ENCODE results near the gene KCTD12.
"Not testable (repeated sequence)": the region's sequence is repeated elsewhere in the genome, so short reads cannot be mapped to it uniquely, and the experiment has no call there.

Gene KCTD12

DNA sequence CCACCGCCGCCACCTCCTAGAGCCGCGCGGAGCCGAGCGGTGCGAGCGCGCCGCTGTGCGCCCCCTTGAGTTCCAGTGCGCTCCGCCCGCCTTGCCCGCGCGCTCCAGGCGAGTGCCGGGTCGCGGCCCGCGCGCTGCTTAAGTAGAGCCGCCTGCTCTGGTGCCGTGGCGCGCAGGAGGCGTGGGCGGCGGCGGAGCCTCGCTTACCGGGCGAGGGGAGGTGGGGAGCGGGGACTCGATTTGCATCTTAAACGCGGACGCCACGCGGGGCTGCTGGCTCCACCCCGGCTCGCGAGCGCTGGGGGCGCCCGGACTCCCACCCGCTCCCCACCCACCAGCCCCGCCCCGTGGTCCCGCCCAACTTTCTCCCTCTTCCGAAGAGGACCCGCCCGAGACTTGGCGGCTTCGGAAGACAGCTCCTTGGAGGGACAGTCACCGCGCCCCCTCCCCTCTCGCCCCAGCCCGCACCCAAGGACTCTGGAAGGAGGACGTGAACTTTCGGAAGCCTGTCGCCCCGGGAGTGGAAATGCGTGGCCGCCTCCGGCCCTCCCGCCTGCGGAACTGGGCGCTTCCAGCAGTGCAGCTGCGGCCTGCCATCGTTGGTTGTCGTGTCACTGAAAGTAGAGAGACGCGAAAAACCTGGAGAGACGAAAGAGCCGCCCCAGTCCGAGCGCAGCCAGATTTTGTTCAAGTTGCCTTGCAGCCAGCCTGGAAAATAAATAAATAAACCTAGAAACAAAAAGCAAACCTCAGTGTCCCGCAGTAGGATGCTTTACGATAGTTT, at the start of gene KCTD12:
Gene KCTD12 (minus strand): TSS at position 114 of the 784 bp plus-strand sequence. CDS start 257 bp downstream, outside the sequence.
- Histone ChIP-seq H3K9ac (ENCODE audit: low read depth, low read length) (no peak within 1 kb of the TSS), H3K27me3 (ENCODE audit: control insufficient read depth, insufficient read depth, low read length) (peaks cover 70% of the 10 kb centered on the region), H3K27ac (ENCODE audit: low read depth, low read length) (no peak within 1 kb of the TSS), H3K4me1 (ENCODE audit: control insufficient read depth, insufficient read depth, low read length) (peaks cover 7% of the 10 kb centered on the region; the same call in 1 of the 2 replicates), H3K36me3 (ENCODE audit: control insufficient read depth, insufficient read depth, low read length) (no peaks in the 10 kb centered on the region), H3K9me3 (ENCODE audit: control insufficient read depth, insufficient read depth, low read length) (no peaks in the 10 kb centered on the region), H3K4me3 (ENCODE audit: low read depth, low read length) (peak within 1 kb of the TSS; percentile 65)

- H3K9me3 ChIP-seq (ENCODE audit: control insufficient read depth, insufficient read depth, low read length) = no peaks in the 10 kb centered on the region
- H3K27me3 ChIP-seq (ENCODE audit: control insufficient read depth, insufficient read depth, low read length) = no peaks in the 10 kb centered on the region
- no peaks in the 10 kb centered on the region for H3K36me3 ChIP-seq (ENCODE audit: control insufficient read depth, insufficient read depth, low read length)
- H3K27ac ChIP-seq (ENCODE audit: low read depth, low read length) = no peak overlapping the region
- no peaks in the 10 kb centered on the region for H3K4me1 ChIP-seq (ENCODE audit: control insufficient read depth, insufficient read depth, low read length)
- H3K4me3 ChIP-seq (ENCODE audit: low read depth, low read length) = no peak overlapping the region
- no peak overlapping the region for H3K9ac ChIP-seq (ENCODE audit: low read depth, low read length)
Observed at GRCh38 chr13:76934671-76935070, 48.5 kb upstream of the KCTD12 start.

DNA sequence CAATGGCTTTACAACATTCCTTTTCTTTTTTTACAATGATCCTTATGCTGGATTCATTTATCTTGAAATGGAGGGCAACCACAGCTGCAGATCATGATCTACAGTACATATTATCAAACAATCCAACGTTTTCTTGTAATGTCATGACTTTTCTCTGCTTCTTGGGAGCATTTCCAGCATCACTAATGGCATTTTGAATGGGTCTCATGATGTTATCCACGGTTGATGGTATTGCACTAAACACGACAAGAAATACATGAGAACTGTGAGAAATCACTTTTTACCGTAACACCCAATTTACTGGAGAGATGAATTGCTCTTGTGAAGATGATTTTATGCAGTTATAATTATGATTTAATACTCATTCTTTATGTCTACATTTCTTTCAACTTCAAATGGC, 45.9 kb upstream of the KCTD12 start:
- H3K36me3 ChIP-seq (ENCODE audit: control insufficient read depth, insufficient read depth, low read length) = no peaks in the 10 kb centered on the region
- H3K4me1 ChIP-seq (ENCODE audit: control insufficient read depth, insufficient read depth, low read length) = no peaks in the 10 kb centered on the region
- no peak overlapping the region for H3K4me3 ChIP-seq (ENCODE audit: low read depth, low read length)
- H3K9ac ChIP-seq (ENCODE audit: low read depth, low read length) = no peak overlapping the region
- H3K27me3 ChIP-seq (ENCODE audit: control insufficient read depth, insufficient read depth, low read length) = no peaks in the 10 kb centered on the region
- no peaks in the 10 kb centered on the region for H3K9me3 ChIP-seq (ENCODE audit: control insufficient read depth, insufficient read depth, low read length)
- H3K27ac ChIP-seq (ENCODE audit: low read depth, low read length) = no peak overlapping the region

- no peaks in the 10 kb centered on the region for H3K27me3 ChIP-seq (ENCODE audit: control insufficient read depth, insufficient read depth, low read length)
- no peaks in the 10 kb centered on the region for H3K4me1 ChIP-seq (ENCODE audit: control insufficient read depth, insufficient read depth, low read length)
- no peaks in the 10 kb centered on the region for H3K36me3 ChIP-seq (ENCODE audit: control insufficient read depth, insufficient read depth, low read length)
- no peak overlapping the region for H3K9ac ChIP-seq (ENCODE audit: low read depth, low read length)
- H3K27ac ChIP-seq (ENCODE audit: low read depth, low read length) = no peak overlapping the region
- no peaks in the 10 kb centered on the region for H3K9me3 ChIP-seq (ENCODE audit: control insufficient read depth, insufficient read depth, low read length)
- H3K4me3 ChIP-seq (ENCODE audit: low read depth, low read length) = no peak overlapping the region
Observed at GRCh38 chr13:76929851-76930374, 43.7 kb upstream of the KCTD12 start.

GRCh38 chr13:76929320-76929719, 43.1 kb upstream of the KCTD12 start:
- Histone ChIP-seq H3K9ac (ENCODE audit: low read depth, low read length) (no peak overlapping the region), H3K9me3 (ENCODE audit: control insufficient read depth, insufficient read depth, low read length) (no peaks in the 10 kb centered on the region), H3K4me1 (ENCODE audit: control insufficient read depth, insufficient read depth, low read length) (no peaks in the 10 kb centered on the region), H3K27me3 (ENCODE audit: control insufficient read depth, insufficient read depth, low read length) (no peaks in the 10 kb centered on the region), H3K36me3 (ENCODE audit: control insufficient read depth, insufficient read depth, low read length) (no peaks in the 10 kb centered on the region), H3K4me3 (ENCODE audit: low read depth, low read length) (no peak overlapping the region), H3K27ac (ENCODE audit: low read depth, low read length) (no peak overlapping the region)

DNA sequence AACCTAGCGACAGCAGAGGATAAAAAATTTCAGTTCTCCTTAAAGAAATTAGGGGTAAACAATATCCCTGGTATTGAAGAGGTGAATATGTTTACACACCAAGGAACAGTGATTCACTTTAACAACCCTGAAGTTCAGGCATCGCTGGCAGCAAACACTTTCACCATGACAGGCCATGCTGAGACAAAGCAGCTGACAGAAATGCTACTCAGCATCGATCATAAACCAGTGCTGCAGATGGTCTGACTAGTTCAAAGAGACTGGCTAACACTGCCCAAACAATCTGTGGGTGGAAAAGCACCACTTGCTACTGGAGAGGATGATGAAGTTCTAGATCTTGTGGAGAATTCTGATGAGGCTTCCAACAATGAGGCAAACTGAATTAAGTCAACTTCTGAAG, 42.3 kb upstream of the KCTD12 start:
- Histone ChIP-seq H3K9me3 (ENCODE audit: control insufficient read depth, insufficient read depth, low read length) (no peaks in the 10 kb centered on the region), H3K4me1 (ENCODE audit: control insufficient read depth, insufficient read depth, low read length) (no peaks in the 10 kb centered on the region), H3K27me3 (ENCODE audit: control insufficient read depth, insufficient read depth, low read length) (no peaks in the 10 kb centered on the region), H3K4me3 (ENCODE audit: low read depth, low read length) (no peak overlapping the region), H3K36me3 (ENCODE audit: control insufficient read depth, insufficient read depth, low read length) (no peaks in the 10 kb centered on the region), H3K27ac (ENCODE audit: low read depth, low read length) (no peak overlapping the region), H3K9ac (ENCODE audit: low read depth, low read length) (no peak overlapping the region)

GRCh38 chr13:76927955-76928354, 41.8 kb upstream of the KCTD12 start:
- H3K27ac ChIP-seq (ENCODE audit: low read depth, low read length) = no peak overlapping the region
- no peak overlapping the region for H3K4me3 ChIP-seq (ENCODE audit: low read depth, low read length)
- H3K9ac ChIP-seq (ENCODE audit: low read depth, low read length) = no peak overlapping the region
- no peaks in the 10 kb centered on the region for H3K9me3 ChIP-seq (ENCODE audit: control insufficient read depth, insufficient read depth, low read length)
- H3K27me3 ChIP-seq (ENCODE audit: control insufficient read depth, insufficient read depth, low read length) = no peaks in the 10 kb centered on the region
- no peaks in the 10 kb centered on the region for H3K4me1 ChIP-seq (ENCODE audit: control insufficient read depth, insufficient read depth, low read length)
- no peaks in the 10 kb centered on the region for H3K36me3 ChIP-seq (ENCODE audit: control insufficient read depth, insufficient read depth, low read length)

- Histone ChIP-seq H3K9me3 (ENCODE audit: control insufficient read depth, insufficient read depth, low read length) (no peaks in the 10 kb centered on the region), H3K27me3 (ENCODE audit: control insufficient read depth, insufficient read depth, low read length) (no peaks in the 10 kb centered on the region), H3K36me3 (ENCODE audit: control insufficient read depth, insufficient read depth, low read length) (no peaks in the 10 kb centered on the region), H3K27ac (ENCODE audit: low read depth, low read length) (no peak overlapping the region), H3K4me3 (ENCODE audit: low read depth, low read length) (no peak overlapping the region), H3K4me1 (ENCODE audit: control insufficient read depth, insufficient read depth, low read length) (no peaks in the 10 kb centered on the region), H3K9ac (ENCODE audit: low read depth, low read length) (no peak overlapping the region)
Observed at GRCh38 chr13:76925115-76925514, 38.9 kb upstream of the KCTD12 start.

GRCh38 chr13:76921516-76921915, 35.3 kb upstream of the KCTD12 start:
- no peak overlapping the region for H3K4me3 ChIP-seq (ENCODE audit: low read depth, low read length)
- no peaks in the 10 kb centered on the region for H3K4me1 ChIP-seq (ENCODE audit: control insufficient read depth, insufficient read depth, low read length)
- H3K9ac ChIP-seq (ENCODE audit: low read depth, low read length) = no peak overlapping the region
- no peak overlapping the region for H3K27ac ChIP-seq (ENCODE audit: low read depth, low read length)
- no peaks in the 10 kb centered on the region for H3K27me3 ChIP-seq (ENCODE audit: control insufficient read depth, insufficient read depth, low read length)
- H3K9me3 ChIP-seq (ENCODE audit: control insufficient read depth, insufficient read depth, low read length) = no peaks in the 10 kb centered on the region
- no peaks in the 10 kb centered on the region for H3K36me3 ChIP-seq (ENCODE audit: control insufficient read depth, insufficient read depth, low read length)

DNA sequence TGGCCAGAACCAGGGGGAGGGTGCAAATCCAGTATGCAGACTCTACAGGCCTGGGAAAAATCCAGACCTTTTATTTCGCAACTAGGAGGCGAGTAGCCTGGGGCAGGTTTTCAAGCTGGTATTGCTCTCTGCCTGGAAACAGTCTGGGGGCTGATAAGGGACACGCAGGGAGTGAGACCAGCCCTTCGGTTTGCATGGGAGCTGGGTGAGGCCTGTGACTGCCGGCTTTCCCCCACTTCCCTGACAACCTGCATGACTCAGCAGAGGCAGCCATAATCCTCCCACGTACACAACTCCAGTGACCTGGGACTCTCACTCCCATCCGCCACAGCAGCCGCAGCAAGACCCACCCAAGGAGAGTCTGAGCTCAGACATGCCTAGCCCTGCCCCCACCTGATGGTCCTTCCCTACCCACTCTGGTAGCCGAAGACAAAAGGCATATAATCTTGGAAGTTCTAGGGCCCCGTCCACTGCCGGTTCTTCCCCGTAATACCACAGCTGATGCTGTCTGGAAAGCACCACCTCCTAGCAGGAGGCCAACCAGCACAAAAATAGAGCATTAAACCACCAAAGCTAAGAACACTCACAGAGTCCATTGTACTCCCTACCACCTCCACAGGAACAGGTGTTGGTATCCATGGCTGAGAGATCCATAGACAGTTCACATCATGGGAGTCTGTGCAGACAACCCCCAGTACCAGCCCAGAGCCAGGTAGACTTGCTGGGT, 31.7 kb upstream of the KCTD12 start:
- not testable (repeated sequence) for H3K9me3 ChIP-seq (ENCODE audit: control insufficient read depth, insufficient read depth, low read length); H3K4me1 ChIP-seq (ENCODE audit: control insufficient read depth, insufficient read depth, low read length); H3K9ac ChIP-seq (ENCODE audit: low read depth, low read length); H3K36me3 ChIP-seq (ENCODE audit: control insufficient read depth, insufficient read depth, low read length); H3K27me3 ChIP-seq (ENCODE audit: control insufficient read depth, insufficient read depth, low read length); H3K4me3 ChIP-seq (ENCODE audit: low read depth, low read length); H3K27ac ChIP-seq (ENCODE audit: low read depth, low read length)

- Histone ChIP-seq H3K4me1 (ENCODE audit: control insufficient read depth, insufficient read depth, low read length) (no peaks in the 10 kb centered on the region), H3K9ac (ENCODE audit: low read depth, low read length) (no peak overlapping the region), H3K27ac (ENCODE audit: low read depth, low read length) (no peak overlapping the region), H3K27me3 (ENCODE audit: control insufficient read depth, insufficient read depth, low read length) (no peaks in the 10 kb centered on the region), H3K4me3 (ENCODE audit: low read depth, low read length) (no peak overlapping the region), H3K36me3 (ENCODE audit: control insufficient read depth, insufficient read depth, low read length) (no peaks in the 10 kb centered on the region), H3K9me3 (ENCODE audit: control insufficient read depth, insufficient read depth, low read length) (no peaks in the 10 kb centered on the region)
Observed at GRCh38 chr13:76917095-76917494, 30.9 kb upstream of the KCTD12 start.
